Measurements from ENCODE around the gene SLC28A2. TPM values are rescaled to one million over a fixed set of nuclear protein-coding genes. Genes with fewer than 3 reads are reported as not detected.

The SLC28A2 gene
- polyA plus RNA-seq, 1 of the 3 experiments (the other 2 are of a cell fraction) = not detected

- Histone ChIP-seq H3K9ac (no peak overlapping the region), H4K20me1 (ENCODE audit: insufficient read depth) (no peaks in the 10 kb centered on the region), H3K4me2 (no peak overlapping the region), H3K4me1 (ENCODE audit: control insufficient read depth in 1 of 2, insufficient read depth in 2 of 2, low read depth in 1 of 2, low read length in 1 of 2) (no peaks in the 10 kb centered on the region; a peak in 1 of 4 replicates), H3K79me2 (ENCODE audit: insufficient read depth) (no peaks in the 10 kb centered on the region), H3K36me3 (replicated peaks in 1 of 2; ENCODE audit: control insufficient read depth in 1 of 2, insufficient read depth in 2 of 2, low read length in 1 of 2) (no peaks in the 10 kb centered on the region), H3F3A (replicated peaks; ENCODE audit: insufficient read depth) (peaks cover 10% of the 10 kb centered on the region), H2AFZ (ENCODE audit: low read depth) (no peak overlapping the region), H3K9me2 (no peaks in the 10 kb centered on the region), H3K27ac (ENCODE audit: low read depth in 2 of 2, low read length in 1 of 2) (no peak overlapping the region), H3K4me3 (ENCODE audit: low read depth in 2 of 2, low read length in 1 of 2) (no peak overlapping the region; a peak in 1 of 4 replicates), H3K9me3 (no peaks in the 10 kb centered on the region), H3K27me3 (ENCODE audit: insufficient read depth) (no peaks in the 10 kb centered on the region)
- DNase-seq = peak; percentile 74
- no peak for TF ChIP-seq FOXJ3 (CRISPR knock-in tag; IDR thresholded peaks at IDR 0.05)
- no peak for TF ChIP-seq JUND (IDR thresholded peaks at IDR 0.05)
- TF ChIP-seq RAD21 (IDR thresholded peaks at IDR 0.05; ENCODE audit: low read length) = peak; percentile 91
- peak; percentile 90 for TF ChIP-seq CTCF (IDR thresholded peaks at IDR 0.05)
- peak; percentile 83 for TF ChIP-seq SMC3 (IDR thresholded peaks at IDR 0.05; ENCODE audit: low read depth, low read length)
- ChIA-PET CTCF (interaction anchor here (0.6 to 10.1 kb wide), 79 partner anchors 9 to 973 kb away, joined by 3 to 226 read pairs (median 4); a partner anchor contains a TSS), POLR2A (interaction anchor here (1.0 to 1.4 kb wide), 2 partner anchors 17 to 197 kb away, joined by 4 to 5 read pairs; partner anchors contain the start of gene SHF)
- 0% methylated on average over 2 of the region's 2 CpGs for WGBS (ENCODE audit: low lambda C conversion rate)
Observed at GRCh38 chr15:45205192-45205591, 46.8 kb upstream of the SLC28A2 start.

GRCh38 chr15:45212493-45212892 lies 39.5 kb upstream of the SLC28A2 start:
- Histone ChIP-seq H3K4me1 (ENCODE audit: control insufficient read depth in 1 of 2, insufficient read depth in 2 of 2, low read depth in 1 of 2, low read length in 1 of 2) (no peaks in the 10 kb centered on the region), H3K9me2 (no peaks in the 10 kb centered on the region), H3F3A (replicated peaks; ENCODE audit: insufficient read depth) (no peaks in the 10 kb centered on the region), H2AFZ (ENCODE audit: low read depth) (no peak overlapping the region), H4K20me1 (ENCODE audit: insufficient read depth) (no peaks in the 10 kb centered on the region), H3K9me3 (no peaks in the 10 kb centered on the region), H3K36me3 (replicated peaks in 1 of 2; ENCODE audit: control insufficient read depth in 1 of 2, insufficient read depth in 2 of 2, low read length in 1 of 2) (no peaks in the 10 kb centered on the region), H3K9ac (no peak overlapping the region), H3K4me3 (ENCODE audit: low read depth in 2 of 2, low read length in 1 of 2) (no peak overlapping the region), H3K4me2 (no peak overlapping the region), H3K27ac (ENCODE audit: low read depth in 2 of 2, low read length in 1 of 2) (no peak overlapping the region), H3K79me2 (ENCODE audit: insufficient read depth) (no peaks in the 10 kb centered on the region), H3K27me3 (ENCODE audit: insufficient read depth) (no peaks in the 10 kb centered on the region)
- CTCF ChIA-PET = interaction anchor here (0.9 to 3.8 kb wide), 6 partner anchors 8 to 402 kb away, joined by 3 to 21 read pairs (median 4); no protein-coding TSS in a partner anchor
- DNase-seq = no peak
- POLR2A ChIA-PET = interaction anchor here (0.5 kb wide), 1 partner anchor 12 kb away, joined by 4 read pairs; no protein-coding TSS in a partner anchor
- WGBS (ENCODE audit: low lambda C conversion rate) = 17% methylated on average over 1 of the region's 1 CpG
- TF ChIP-seq FOSL2 (IDR thresholded peaks at IDR 0.05; ENCODE audit: borderline replicate concordance, low read depth) (no peak), SIN3A (IDR thresholded peaks at IDR 0.05; ENCODE audit: borderline replicate concordance, low read depth, low read length) (no peak), REST (IDR thresholded peaks at IDR 0.05; ENCODE audit: low read depth, low read length) (no peak), NFIC (IDR thresholded peaks at IDR 0.05; ENCODE audit: borderline replicate concordance) (no peak), EP300 (IDR thresholded peaks at IDR 0.05; ENCODE audit: borderline replicate concordance in 1 of 2, low read depth in 1 of 2, low read length in 1 of 2) (no peak), IRF3 (IDR thresholded peaks at IDR 0.05; ENCODE audit: low read depth, low read length) (no peak), SMC3 (IDR thresholded peaks at IDR 0.05; ENCODE audit: low read depth, low read length) (no peak), ELF1 (IDR thresholded peaks at IDR 0.05) (no peak), GABPA (IDR thresholded peaks at IDR 0.05; ENCODE audit: low read depth) (no peak), GATA2 (CRISPR knock-in tag; IDR thresholded peaks at IDR 0.05) (no peak), PBX3 (IDR thresholded peaks at IDR 0.05) (no peak), ZBTB33 (IDR thresholded peaks at IDR 0.05; ENCODE audit: borderline replicate concordance, low read depth) (no peak)
